GM12874 (cell line): ENCODE measurements around the gene ADARB2.

Source experiments
- TF ChIP-seq, protein P1 (sequence below): IDR thresholded peaks from 2 replicates; pipeline ENCODE4 v1.5.1; 2011; ENCODE audit warnings: low read depth, mild to moderate bottlenecking, control low read depth, low read length, moderate library complexity; ENCODE audit not compliant: insufficient read depth

ADARB2 gene

DNA sequence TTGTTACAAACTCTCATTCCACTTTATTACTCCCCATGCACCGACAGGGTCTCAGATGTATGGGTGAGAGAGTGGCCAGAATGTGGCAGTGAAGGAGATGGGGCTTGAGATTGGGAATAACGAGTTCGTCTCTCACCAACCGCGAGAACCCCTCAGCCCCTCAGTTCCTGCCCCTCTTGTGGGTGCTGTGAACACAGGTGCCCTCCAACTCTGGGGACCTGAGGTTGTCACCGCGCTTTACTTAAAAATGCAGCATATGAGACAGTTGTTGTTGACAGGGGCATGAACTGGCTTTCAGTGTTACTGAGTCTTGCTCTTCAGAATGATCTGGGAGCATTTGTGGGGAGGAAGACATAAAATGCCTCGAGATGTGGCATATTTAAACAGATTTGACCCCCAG, 391.1 kb downstream of the ADARB2 start:
- TF ChIP-seq, protein P1, sequence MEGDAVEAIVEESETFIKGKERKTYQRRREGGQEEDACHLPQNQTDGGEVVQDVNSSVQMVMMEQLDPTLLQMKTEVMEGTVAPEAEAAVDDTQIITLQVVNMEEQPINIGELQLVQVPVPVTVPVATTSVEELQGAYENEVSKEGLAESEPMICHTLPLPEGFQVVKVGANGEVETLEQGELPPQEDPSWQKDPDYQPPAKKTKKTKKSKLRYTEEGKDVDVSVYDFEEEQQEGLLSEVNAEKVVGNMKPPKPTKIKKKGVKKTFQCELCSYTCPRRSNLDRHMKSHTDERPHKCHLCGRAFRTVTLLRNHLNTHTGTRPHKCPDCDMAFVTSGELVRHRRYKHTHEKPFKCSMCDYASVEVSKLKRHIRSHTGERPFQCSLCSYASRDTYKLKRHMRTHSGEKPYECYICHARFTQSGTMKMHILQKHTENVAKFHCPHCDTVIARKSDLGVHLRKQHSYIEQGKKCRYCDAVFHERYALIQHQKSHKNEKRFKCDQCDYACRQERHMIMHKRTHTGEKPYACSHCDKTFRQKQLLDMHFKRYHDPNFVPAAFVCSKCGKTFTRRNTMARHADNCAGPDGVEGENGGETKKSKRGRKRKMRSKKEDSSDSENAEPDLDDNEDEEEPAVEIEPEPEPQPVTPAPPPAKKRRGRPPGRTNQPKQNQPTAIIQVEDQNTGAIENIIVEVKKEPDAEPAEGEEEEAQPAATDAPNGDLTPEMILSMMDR = no peak

DNA sequence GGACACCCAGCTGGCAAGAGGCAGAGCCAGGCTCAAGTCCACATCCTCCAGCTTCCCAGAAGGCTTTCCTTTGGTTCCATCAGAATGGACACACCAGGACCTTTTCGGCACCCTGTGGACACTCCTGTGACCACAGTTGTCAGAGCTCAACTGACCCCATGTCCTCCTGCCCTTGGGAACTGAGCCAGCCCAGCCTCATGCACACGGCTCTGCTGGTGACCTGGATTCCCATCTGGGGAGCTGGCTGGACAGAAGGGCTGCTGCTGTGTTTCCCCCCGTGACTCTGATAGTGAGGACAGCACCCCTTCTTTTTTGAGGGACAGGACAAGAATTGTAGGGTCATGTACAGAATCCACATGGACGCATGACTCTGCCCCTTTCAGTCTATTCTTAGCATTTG, 392.0 kb downstream of the ADARB2 start:
- TF ChIP-seq, protein P1 = no peak

DNA sequence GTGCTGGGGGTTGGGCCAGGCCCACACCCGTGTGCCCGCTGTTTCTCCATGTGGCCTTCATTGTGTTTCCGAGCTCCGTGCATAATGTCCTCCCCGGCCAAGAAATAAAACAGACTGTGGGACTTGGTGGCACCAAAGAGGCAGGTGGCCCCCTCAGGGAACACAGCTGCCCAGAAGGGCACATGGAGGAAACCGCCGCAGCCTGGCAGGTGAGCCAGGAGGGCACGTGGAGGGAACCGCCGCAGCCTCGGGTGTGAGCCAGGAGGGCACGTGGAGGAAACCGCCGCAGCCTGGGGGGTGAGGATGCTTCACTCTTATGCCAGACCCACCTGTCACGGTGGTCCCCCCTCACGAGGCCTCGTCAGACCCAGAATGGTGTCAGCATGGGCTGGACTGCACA, 392.5 kb downstream of the ADARB2 start:
- TF ChIP-seq, protein P1 = no peak

DNA sequence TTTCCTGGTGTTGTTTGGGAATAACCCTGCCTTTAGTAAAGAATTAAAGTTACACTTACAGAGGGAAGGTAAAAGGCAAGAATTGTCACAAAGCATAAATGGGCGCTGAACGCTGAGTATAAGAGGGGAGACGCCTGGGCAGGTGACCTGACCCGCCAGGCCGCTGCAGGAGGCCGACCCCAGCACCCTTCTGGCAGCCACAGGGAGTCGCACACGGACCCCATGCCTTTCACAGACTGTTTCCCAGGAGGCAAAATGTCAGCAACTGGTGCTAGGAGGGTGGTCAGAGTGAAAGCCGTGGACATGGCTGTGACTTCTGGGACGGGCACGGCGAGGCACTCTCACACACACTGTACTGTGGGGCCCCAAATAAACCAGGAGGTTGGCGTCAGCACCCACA, 392.9 kb downstream of the ADARB2 start:
- TF ChIP-seq, protein P1 = no peak

DNA sequence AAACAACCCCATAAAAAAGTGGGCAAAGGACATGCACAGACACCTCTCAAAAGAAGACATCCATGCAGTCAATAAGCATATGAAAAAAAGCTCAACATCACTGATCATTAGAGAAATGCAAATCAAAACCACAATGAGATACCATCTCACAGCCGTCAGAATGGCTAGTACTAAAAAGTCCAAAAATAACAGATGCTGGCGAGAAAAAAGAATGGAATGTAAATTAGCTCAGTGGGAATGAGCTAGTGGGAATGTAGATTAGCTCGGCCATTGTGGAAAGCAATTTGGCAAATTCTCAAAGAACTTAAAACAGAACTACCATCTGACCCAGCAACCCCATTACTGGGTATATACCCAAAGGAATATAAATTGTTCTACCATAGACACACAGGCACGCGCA, 394.1 kb downstream of the ADARB2 start:
- TF ChIP-seq, protein P1 = no peak

DNA sequence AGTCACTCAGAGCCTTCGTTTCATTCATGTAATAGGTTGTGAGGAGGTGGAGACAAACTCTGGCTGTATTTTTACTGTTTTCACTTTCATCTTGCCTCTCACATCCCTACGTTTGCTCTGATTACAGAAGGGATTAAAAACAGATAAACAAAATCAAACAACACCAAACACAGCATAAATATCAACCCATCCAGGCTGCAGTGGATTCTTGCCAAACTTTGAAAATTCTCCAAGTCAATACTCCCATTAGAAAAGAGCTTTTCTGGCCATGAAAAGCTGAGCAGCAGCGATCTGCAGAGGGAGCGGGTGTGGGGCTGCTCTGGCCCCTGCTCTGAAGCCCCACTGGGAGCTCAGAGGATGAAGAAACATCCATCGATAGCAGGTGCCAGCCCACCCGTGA, 397.9 kb downstream of the ADARB2 start:
- TF ChIP-seq, protein P1 = no peak

DNA sequence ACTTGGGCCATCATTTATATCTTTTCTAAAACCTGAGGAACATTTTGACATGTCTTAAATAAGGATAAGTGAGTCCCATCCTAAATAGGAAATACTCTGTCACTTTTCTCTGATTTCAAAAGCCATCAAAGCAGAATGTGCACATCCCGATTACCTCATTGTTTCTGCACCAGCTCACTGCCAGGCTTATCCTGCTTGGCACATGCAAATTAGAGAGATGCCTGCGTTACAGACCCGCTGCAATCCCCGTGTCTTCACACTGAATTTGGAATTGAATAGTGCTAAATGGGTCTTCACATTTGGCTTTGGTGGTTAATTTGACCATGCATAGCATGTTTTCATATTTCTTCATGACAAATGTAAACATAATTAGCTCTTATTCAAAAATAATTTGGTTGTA, 401.7 kb downstream of the ADARB2 start:
- TF ChIP-seq, protein P1 = no peak

DNA sequence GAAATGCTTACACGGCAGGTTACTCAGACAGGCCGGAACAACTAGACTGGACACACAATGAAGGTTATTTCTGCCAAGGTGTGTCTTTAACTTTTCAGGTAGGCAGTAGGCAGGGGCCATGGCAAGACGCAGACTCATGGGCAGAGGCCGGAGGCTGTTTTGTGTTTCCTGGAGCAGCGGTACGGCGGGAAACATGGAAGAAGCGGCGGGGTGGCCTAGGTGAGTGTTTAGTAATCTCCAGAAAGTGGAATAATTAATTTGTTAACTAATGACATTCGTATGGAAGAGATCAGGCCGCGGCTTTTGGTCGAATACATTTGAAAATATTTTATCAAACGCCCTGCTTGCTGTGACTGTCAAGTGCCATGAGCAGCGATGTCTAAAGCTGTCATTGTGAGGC, 403.3 kb downstream of the ADARB2 start:
- TF ChIP-seq, protein P1 = no peak
